GM12878 (cell line): ENCODE results near the gene CHIT1. TPM values are rescaled to one million over a fixed set of nuclear protein-coding genes. Genes with fewer than 3 reads are reported as not detected.

Source experiments
- ATAC-seq: fragments of 200-7000 bp; cut with Tn5 transposase; 3 replicates; pipeline ENCODE4 v1.9.1; 2020; ENCODE audit warnings: mild to moderate bottlenecking, moderate library complexity
- BruUV-seq: library from RNA; stranded (reverse); fragments of 400-500 nt; replicated peaks from 2 replicates; lab custom pipeline; 2021; lab: Mats Ljungman, UMichigan
- CTCF ChIA-PET: fragments of 300-600 bp; sonication (Branson Sonifier 250); formaldehyde crosslinking; extraction: SDS; loops from one replicate; lab custom pipeline; 2021; ENCODE audit warnings: inconsistent platforms; lab: Yijun Ruan, JAX
- POLR2A ChIA-PET: fragments of 350-600 bp; formaldehyde crosslinking; extraction: SDS; loops from one replicate; lab custom pipeline; 2021; ENCODE audit warnings: inconsistent platforms; lab: Charles Lee
- RAD21 ChIA-PET: fragments of 300-600 bp; sonication (Branson Sonifier 250); formaldehyde crosslinking; loops from one replicate; lab custom pipeline; 2023; ENCODE audit warnings: antibody characterized with exemption; ENCODE audit not compliant: unreplicated experiment; lab: Charles Lee
- SMC1A ChIA-PET: fragments of 300-600 bp; sonication (Branson Sonifier 250); formaldehyde crosslinking; loops from one replicate; lab custom pipeline; 2023; ENCODE audit not compliant: unreplicated experiment, uncharacterized antibody; lab: Charles Lee
- DNase-seq: peaks from one replicate; pipeline ENCODE4 v3.0.0-alpha.2; 2011; ENCODE audit warnings: low read depth, low spot score
- FAIRE-seq: peaks from 3 replicates; lab custom pipeline; 2011; peaks lifted over from hg19 to GRCh38; lab: Jason Lieb, UNC
- H2AFZ ChIP-seq: 2 replicates; pipeline ENCODE4 v1.6.0; 2011; ENCODE audit warnings: low read depth, low read length, control low read depth; ENCODE audit not compliant: control insufficient read depth
- H3K27ac ChIP-seq: 2 replicates; pipeline ENCODE4 v1.5.1; 2011; ENCODE audit warnings: control low read depth; ENCODE audit not compliant: control insufficient read depth, insufficient read depth
- H3K27me3 ChIP-seq, 2 experiments: replicated peaks in 1 of 2; 2 replicates each; pipeline versions ENCODE4 v1.6.0 to v1.6.1; 2011; ENCODE audit warnings: low read length in 1 of 2; ENCODE audit not compliant: control insufficient read depth in 2 of 2, insufficient read depth in 2 of 2
- H3K36me3 ChIP-seq, 2 experiments: 2 replicates each; pipeline ENCODE4 v1.5.1; 2011; ENCODE audit warnings: low read length in 1 of 2; ENCODE audit not compliant: control insufficient read depth in 2 of 2, insufficient read depth in 2 of 2
- H3K4me1 ChIP-seq: 2 replicates; pipeline ENCODE4 v1.6.1; 2011; ENCODE audit warnings: mild to moderate bottlenecking, low read length, moderate library complexity, mixed read lengths; ENCODE audit not compliant: control insufficient read depth, insufficient read depth
- H3K4me2 ChIP-seq: 2 replicates; pipeline ENCODE4 v1.6.0; 2011; ENCODE audit warnings: control low read depth; ENCODE audit not compliant: control insufficient read depth, insufficient read depth
- H3K4me3 ChIP-seq: fragments of 200-600 bp; sonication (generic); 2 replicates; pipeline ENCODE4 v1.5.1; 2016
- H3K79me2 ChIP-seq: 2 replicates; pipeline ENCODE4 v1.6.0; 2011; ENCODE audit warnings: low read length; ENCODE audit not compliant: control insufficient read depth, insufficient read depth
- H3K9ac ChIP-seq: 2 replicates; pipeline ENCODE4 v1.8.0; 2011; ENCODE audit warnings: low read length, control low read depth, mixed read lengths; ENCODE audit not compliant: control insufficient read depth, insufficient read depth
- H3K9me3 ChIP-seq: replicated peaks from 3 replicates; pipeline ENCODE4 v1.5.1; 2011; ENCODE audit warnings: mild to moderate bottlenecking, low read length; ENCODE audit not compliant: control insufficient read depth, insufficient read depth
- H4K20me1 ChIP-seq: 2 replicates; pipeline ENCODE4 v1.6.0; 2011; ENCODE audit not compliant: control insufficient read depth, insufficient read depth
- ATF7 ChIP-seq: fragments of 450-650 bp; IDR thresholded peaks from 2 replicates; pipeline ENCODE4 v1.6.1; 2016; ENCODE audit warnings: low read depth, mild to moderate bottlenecking
- E4F1 ChIP-seq: fragments of 450-650 bp; IDR thresholded peaks from 2 replicates; pipeline ENCODE4 v1.6.1; 2018; ENCODE audit warnings: borderline replicate concordance, mild to moderate bottlenecking; ENCODE audit not compliant: partially characterized antibody
- KAT2A ChIP-seq: conservative IDR thresholded peaks from 2 replicates; pipeline ENCODE4 v1.6.1; 2011; ENCODE audit warnings: low read depth, low read length; ENCODE audit not compliant: control insufficient read depth
- KLF5 ChIP-seq: fragments of 450-650 bp; IDR thresholded peaks from 2 replicates; pipeline ENCODE4 v1.6.1; 2014; ENCODE audit warnings: mild to moderate bottlenecking; ENCODE audit not compliant: partially characterized antibody
- PBX3 ChIP-seq: IDR thresholded peaks from 2 replicates; pipeline ENCODE4 v1.6.1; 2011; ENCODE audit warnings: mild to moderate bottlenecking, low read depth, low read length, moderate library complexity; ENCODE audit not compliant: insufficient replicate concordance
- POLR2AphosphoS2 ChIP-seq: IDR thresholded peaks from 2 replicates; pipeline ENCODE4 v1.6.1; 2011; ENCODE audit warnings: low read depth, mild to moderate bottlenecking, low read length, improper control_type of control experiment, moderate library complexity
- RAD21 ChIP-seq: IDR thresholded peaks from 2 replicates; pipeline ENCODE4 v1.6.1; 2011; ENCODE audit warnings: mild to moderate bottlenecking, low read depth, low read length, moderate library complexity; ENCODE audit not compliant: insufficient read depth
- RB1 ChIP-seq: fragments of 450-650 bp; formaldehyde crosslinking; IDR thresholded peaks from 2 replicates; pipeline ENCODE4 v1.6.1; 2017; ENCODE audit warnings: mild to moderate bottlenecking, borderline replicate concordance
- RUNX3 ChIP-seq: IDR thresholded peaks from 2 replicates; pipeline ENCODE4 v1.6.1; 2012; ENCODE audit warnings: low read length, inconsistent platforms
- STAT1 ChIP-seq: fragments of 450-650 bp; conservative IDR thresholded peaks from 2 replicates; pipeline ENCODE4 v1.6.1; 2014; ENCODE audit warnings: antibody characterized with exemption, mild to moderate bottlenecking
- ZBTB40 ChIP-seq: fragments of 450-650 bp; IDR thresholded peaks from 2 replicates; pipeline ENCODE4 v1.6.1; 2016; ENCODE audit warnings: mild to moderate bottlenecking, moderate library complexity, borderline replicate concordance
- WGBS: methylation state at CpG from one replicate; pipeline ENCODE4 v1.1.6; 2016; ENCODE audit warnings: low lambda C conversion rate; ENCODE audit not compliant: insufficient replicate concordance, insufficient coverage; ENCODE audit errors: missing lambda C conversion rate; 5-methylcytosine and 5-hydroxymethylcytosine counted together
- in situ Hi-C: fragments of 300-500 bp; cut with MboI; formaldehyde crosslinking; loops from 9 replicates; pipeline ENCODE4 v1.14.3; 2018; ENCODE audit warnings: mixed read lengths
- intact Hi-C: fragments of 100-400 bp; cut with micrococcal nuclease; formaldehyde crosslinking; loops from one replicate; pipeline ENCODE4 v1.14.2; 2022; ENCODE audit not compliant: unreplicated experiment
- polyA plus RNA-seq, 11 experiments: library from polyadenylated mRNA; depleted of rRNA in 4 of 11; unstranded in 6 of 11; stranded (reverse) in 5 of 11; fragments of >200 nt; fragmentation: Nextera tagmentation in 4 of 11; fragmentation: Illumina TruSeq in 1 of 11; extraction: Ambion mirVana in 4 of 11; extraction: Trizol in 1 of 11; gene quantifications; 1 replicate in 1 of 11; 2 replicates in 10 of 11; pipeline versions ENCODE4 v1.2.1 to v1.2.3, GENCODE V29; 2011 to 2016; ENCODE audit warnings: inconsistent platforms in 2 of 11, missing spikeins in 2 of 11, low read depth in 1 of 11
- total RNA-seq, 4 experiments: library from RNA; depleted of rRNA in 3 of 4; stranded (reverse); fragments of >200 nt in 3 of 4; fragmentation: Illumina TruSeq in 1 of 4; extraction: Trizol in 1 of 4; gene quantifications; 2 replicates each; pipeline versions ENCODE4 v1.2.1 to v1.2.3, GENCODE V29; 2013 to 2021

Gene CHIT1
- total and polyA plus RNA-seq, 10 of the 15 experiments (the other 5 are each of a cell fraction or from before 2014, with no cell fraction given) = 0.02 to 2.1 (median 0.76) TPM

- TF ChIP-seq RB1 (no peak), RUNX3 (peak; percentile 30; the same call in 1 of the 2 replicates), RAD21 (no peak), POLR2AphosphoS2 (0 out of 2 replicates have a peak, but pooled peaks have one; percentile 2)
Measured at GRCh38 chr1:203273869-203274602, 44.6 kb upstream of the CHIT1 start (continued).

- Histone ChIP-seq H3K36me3 (no peaks in the 10 kb centered on the region), H2AFZ (peak overlapping the region; percentile 67), H3K9ac (peak overlapping the region; percentile 78), H3K27me3 (no peaks in the 10 kb centered on the region), H3K4me3 (peak overlapping the region; percentile 63), H3K27ac (peak overlapping the region; percentile 89), H3K9me3 (no peaks in the 10 kb centered on the region), H3K79me2 (peaks cover 7% of the 10 kb centered on the region), H4K20me1 (no peaks in the 10 kb centered on the region), H3K4me1 (peaks cover 41% of the 10 kb centered on the region), H3K4me2 (peak overlapping the region; percentile 78)
- DNase-seq (peak; percentile 72), FAIRE-seq (peak; percentile 13), ATAC-seq (peak; percentile 85)
- POLR2A ChIA-PET = interaction anchor here (0.5 to 19.5 kb wide), 8 partner anchors 14 to 63 kb away, joined by 4 to 370 read pairs (median 18); partner anchors contain the start of gene BTG2
- in situ Hi-C loops = loop anchor here (5.0 kb wide), 4 partner anchors 64 to 429 kb away; no protein-coding TSS in a partner anchor
- RAD21 ChIA-PET = interaction anchor here (0.6 to 30.0 kb wide), 19 partner anchors 9 to 214 kb away, joined by 3 to 541 read pairs (median 5); partner anchors contain the start of gene BTG2
- intact Hi-C loops = loop anchor here (1.0 to 5.0 kb wide), 5 partner anchors 16 to 169 kb away; partner anchors contain the start of gene BTG2
- BruUV-seq = TSS peak; percentile 90
- SMC1A ChIA-PET = interaction anchor here (0.6 to 30.2 kb wide), 17 partner anchors 8 to 215 kb away, joined by 3 to 590 read pairs (median 4); partner anchors contain the start of genes BTG2 and FMOD
- CTCF ChIA-PET = interaction anchor here (0.6 to 15.2 kb wide), 25 partner anchors 9 to 428 kb away, joined by 3 to 854 read pairs (median 5); partner anchors contain the start of gene BTG2
- WGBS = 2% methylated on average over 32 of the region's 32 CpGs
- TF ChIP-seq PBX3 (no peak), ATF7 (no peak), E4F1 (no peak), KAT2A (no peak), KLF5 (peak; percentile 57), STAT1 (0 out of 2 replicates have a peak, but pooled peaks have one; percentile 50), ZBTB40 (no peak)
Measured at GRCh38 chr1:203273206-203273868, 43.9 kb upstream of the CHIT1 start.
